ENCODE data around the gene FOXN3.

- TF ChIP-seq CTCF (IDR thresholded peaks at IDR 0.05; ENCODE audit: extremely low read depth in 1 of 2, insufficient read depth in 1 of 2, low read depth in 1 of 2, low read length in 2 of 2): no peak
- no peak for TF ChIP-seq POLR2AphosphoS5 (IDR thresholded peaks at IDR 0.05; ENCODE audit: insufficient read depth, low read depth, low read length)
- no peak for TF ChIP-seq EZH2 (IDR thresholded peaks at IDR 0.05; ENCODE audit: borderline replicate concordance, low read depth, low read length, severe bottlenecking)
Observed at GRCh38 chr14:89324501-89325298, 92.3 kb downstream of the FOXN3 start.
